ENCODE data around the gene IL36B. TPM values are rescaled to one million over a fixed set of nuclear protein-coding genes. Genes with fewer than 3 reads are reported as not detected.

The IL36B gene
- total RNA-seq, 4 donors from 2014 or later: not detected

DNA sequence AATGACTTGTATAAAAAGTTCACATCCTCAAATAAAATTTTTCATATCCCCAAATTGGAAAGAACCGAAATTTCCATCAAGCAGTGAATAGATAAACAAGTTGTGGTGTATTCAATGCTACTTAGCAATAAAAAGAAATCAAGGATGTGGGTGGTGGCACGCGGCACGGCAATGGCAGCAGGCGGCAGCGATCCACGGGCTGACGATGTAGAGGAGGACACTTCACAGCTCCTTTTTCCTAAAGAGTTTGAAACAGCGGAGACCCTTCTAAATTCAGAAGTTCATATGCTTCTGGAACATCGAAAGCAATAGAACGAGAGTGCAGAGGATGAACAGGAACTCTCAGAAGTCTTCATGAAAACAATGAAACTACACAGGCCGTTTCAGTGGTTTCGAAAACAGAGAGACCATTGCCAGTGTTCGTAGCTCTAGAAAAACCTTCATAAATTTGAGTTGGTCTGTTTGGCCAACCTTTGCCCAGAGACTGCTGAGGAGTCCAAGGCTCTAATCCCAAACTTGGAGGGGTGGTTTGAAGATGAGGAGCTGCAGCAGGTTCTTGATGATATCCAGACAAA, 57.2 kb downstream of the IL36B start:
- H3K9me3 ChIP-seq: peaks cover 0 to 31% (median 3%) of the 10 kb centered on the region in 4 donors
- WGBS, 2 donors: 78 to 85% methylated on average over 14 of the region's 14 CpGs
- no peaks in the 10 kb centered on the region for H3K4me1 ChIP-seq
- H3K36me3 ChIP-seq: no peaks in the 10 kb centered on the region
- no peaks in the 10 kb centered on the region for H3K27me3 ChIP-seq
- H3K4me3 ChIP-seq: no peak overlapping the region
- H3K27ac ChIP-seq: no peak overlapping the region
- TF ChIP-seq EP300 (IDR thresholded peaks at IDR 0.05) (no peak), POLR2A (IDR thresholded peaks at IDR 0.05) (no peak)
- TF ChIP-seq, protein P1, sequence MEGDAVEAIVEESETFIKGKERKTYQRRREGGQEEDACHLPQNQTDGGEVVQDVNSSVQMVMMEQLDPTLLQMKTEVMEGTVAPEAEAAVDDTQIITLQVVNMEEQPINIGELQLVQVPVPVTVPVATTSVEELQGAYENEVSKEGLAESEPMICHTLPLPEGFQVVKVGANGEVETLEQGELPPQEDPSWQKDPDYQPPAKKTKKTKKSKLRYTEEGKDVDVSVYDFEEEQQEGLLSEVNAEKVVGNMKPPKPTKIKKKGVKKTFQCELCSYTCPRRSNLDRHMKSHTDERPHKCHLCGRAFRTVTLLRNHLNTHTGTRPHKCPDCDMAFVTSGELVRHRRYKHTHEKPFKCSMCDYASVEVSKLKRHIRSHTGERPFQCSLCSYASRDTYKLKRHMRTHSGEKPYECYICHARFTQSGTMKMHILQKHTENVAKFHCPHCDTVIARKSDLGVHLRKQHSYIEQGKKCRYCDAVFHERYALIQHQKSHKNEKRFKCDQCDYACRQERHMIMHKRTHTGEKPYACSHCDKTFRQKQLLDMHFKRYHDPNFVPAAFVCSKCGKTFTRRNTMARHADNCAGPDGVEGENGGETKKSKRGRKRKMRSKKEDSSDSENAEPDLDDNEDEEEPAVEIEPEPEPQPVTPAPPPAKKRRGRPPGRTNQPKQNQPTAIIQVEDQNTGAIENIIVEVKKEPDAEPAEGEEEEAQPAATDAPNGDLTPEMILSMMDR (IDR thresholded peaks at IDR 0.05): no peak
- DNase-seq (ENCODE audit: low spot score in 2 of 2): no peak

DNA sequence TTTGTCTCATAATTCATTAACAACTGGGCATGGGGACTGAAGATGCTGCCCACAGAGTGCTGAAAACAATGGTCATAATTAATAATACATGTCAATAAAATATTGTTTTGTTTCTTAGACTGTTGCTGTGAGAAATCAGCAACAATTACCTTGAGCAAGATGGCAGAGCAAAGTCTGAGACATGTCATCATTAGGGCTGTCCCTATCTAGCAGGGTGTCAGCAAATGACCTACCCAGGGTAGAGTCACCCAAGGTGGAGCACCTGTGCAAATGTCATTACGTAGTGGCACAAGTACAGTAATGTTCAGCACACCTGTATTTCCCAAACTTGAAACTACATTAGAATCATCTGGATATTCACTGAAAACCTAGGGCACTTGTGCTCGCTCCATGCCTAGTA, 58.0 kb downstream of the IL36B start:
- Histone ChIP-seq H3K27ac (no peak overlapping the region), H3K9me3 (peaks cover 0 to 26% (median 3%) of the 10 kb centered on the region in 4 donors), H3K27me3 (no peaks in the 10 kb centered on the region), H3K4me3 (no peak overlapping the region), H3K4me1 (no peaks in the 10 kb centered on the region), H3K36me3 (no peaks in the 10 kb centered on the region)
- 71 to 92% methylated on average over 2 of the region's 2 CpGs for WGBS, 2 donors
- TF ChIP-seq, protein P1 (IDR thresholded peaks at IDR 0.05): no peak
- TF ChIP-seq POLR2A (IDR thresholded peaks at IDR 0.05): no peak
- TF ChIP-seq EP300 (IDR thresholded peaks at IDR 0.05): no peak
- DNase-seq (ENCODE audit: low spot score in 2 of 2): no peak

DNA sequence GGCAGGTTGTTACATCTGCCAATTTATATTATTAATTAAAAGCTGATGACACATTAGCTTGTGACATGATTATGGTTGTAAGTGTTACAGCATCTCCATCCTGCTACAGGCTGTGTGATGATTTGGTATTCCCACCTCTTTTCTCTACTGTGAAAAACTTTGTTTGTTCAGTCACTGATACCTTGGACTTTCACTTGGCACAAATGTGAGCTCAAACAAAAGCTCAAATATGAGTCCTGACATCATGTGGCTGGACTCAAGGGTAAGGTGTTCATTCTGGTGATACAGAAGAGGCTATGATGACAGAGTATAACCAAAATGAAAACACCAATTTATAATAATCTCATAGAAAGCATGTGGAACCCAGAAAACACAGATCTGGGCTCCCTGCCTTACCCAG, 58.8 kb downstream of the IL36B start:
- no peaks in the 10 kb centered on the region for H3K4me1 ChIP-seq
- H3K9me3 ChIP-seq: peaks cover 0 to 27% (median 3%) of the 10 kb centered on the region in 4 donors
- H3K27ac ChIP-seq: no peak overlapping the region
- no peaks in the 10 kb centered on the region for H3K27me3 ChIP-seq
- H3K4me3 ChIP-seq: no peak overlapping the region
- no peak for TF ChIP-seq POLR2A (IDR thresholded peaks at IDR 0.05)
- TF ChIP-seq EP300 (IDR thresholded peaks at IDR 0.05): no peak
- TF ChIP-seq, protein P1 (IDR thresholded peaks at IDR 0.05): no peak
- H3K36me3 ChIP-seq: no peaks in the 10 kb centered on the region
- no peak for DNase-seq (ENCODE audit: low spot score in 2 of 2)

DNA sequence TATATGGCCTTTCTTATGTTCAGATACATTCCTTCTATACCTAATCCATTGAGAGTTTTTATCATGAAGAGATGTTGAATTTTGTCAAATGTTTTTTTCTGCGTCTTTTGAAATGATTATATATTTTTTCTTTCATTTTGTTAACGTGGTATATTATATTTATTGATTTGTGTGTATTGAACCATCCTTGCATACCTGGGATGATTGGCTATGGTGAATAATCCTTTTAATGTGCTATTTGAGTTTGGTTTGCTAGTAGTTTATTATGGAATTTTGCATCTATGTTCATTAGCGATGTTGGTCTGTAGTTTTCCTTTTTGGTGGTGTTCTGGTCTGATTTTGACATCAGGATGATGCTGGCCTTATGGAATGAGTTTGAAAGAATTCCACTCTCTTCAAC, 63.1 kb downstream of the IL36B start:
- DNase-seq (ENCODE audit: low spot score in 2 of 2): no peak
- TF ChIP-seq, protein P1 (IDR thresholded peaks at IDR 0.05): no peak
- TF ChIP-seq EP300 (IDR thresholded peaks at IDR 0.05) (no peak), POLR2A (IDR thresholded peaks at IDR 0.05) (no peak)
- peaks cover 0 to 32% (median 3%) of the 10 kb centered on the region in 4 donors for H3K9me3 ChIP-seq
- no peak overlapping the region for H3K4me3 ChIP-seq
- H3K4me1 ChIP-seq: no peaks in the 10 kb centered on the region
- no peaks in the 10 kb centered on the region for H3K36me3 ChIP-seq
- H3K27me3 ChIP-seq: no peaks in the 10 kb centered on the region
- no peak overlapping the region for H3K27ac ChIP-seq
- 74 to 78% methylated on average over 3 of the region's 3 CpGs for WGBS, 2 donors

DNA sequence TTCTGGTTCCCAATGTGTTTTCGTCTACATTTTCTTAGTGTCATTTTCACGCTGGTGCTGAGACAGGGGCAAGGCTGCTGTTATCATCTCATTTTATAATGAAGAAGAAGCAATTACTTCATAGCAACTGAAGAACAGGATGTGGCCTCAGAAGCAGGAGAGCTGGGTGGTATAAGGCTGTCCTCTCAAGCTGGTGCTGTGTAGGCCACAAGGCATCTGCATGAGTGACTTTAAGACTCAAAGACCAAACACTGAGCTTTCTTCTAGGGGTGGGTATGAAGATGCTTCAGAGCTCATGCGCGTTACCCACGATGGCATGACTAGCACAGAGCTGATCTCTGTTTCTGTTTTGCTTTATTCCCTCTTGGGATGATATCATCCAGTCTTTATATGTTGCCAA, 67.6 kb downstream of the IL36B start:
- H3K27ac ChIP-seq: no peak overlapping the region
- H3K4me1 ChIP-seq: no peaks in the 10 kb centered on the region
- no peaks in the 10 kb centered on the region for H3K27me3 ChIP-seq
- H3K4me3 ChIP-seq: no peak overlapping the region
- peaks cover 0 to 9% (median 0%) of the 10 kb centered on the region in 4 donors for H3K9me3 ChIP-seq
- TF ChIP-seq EP300 (IDR thresholded peaks at IDR 0.05): no peak
- no peak for TF ChIP-seq POLR2A (IDR thresholded peaks at IDR 0.05)
- TF ChIP-seq, protein P1 (IDR thresholded peaks at IDR 0.05): no peak
- no peaks in the 10 kb centered on the region for H3K36me3 ChIP-seq
- no peak for DNase-seq (ENCODE audit: low spot score in 2 of 2)
- 91 to 93% methylated on average over 5 of the region's 5 CpGs for WGBS, 2 donors
